NCI-H1436 treated with DMSO at 0.1 percent for 48 hours (cell line): ENCODE data around the gene MS4A18.
"Not testable (repeated sequence)": the region's sequence is repeated elsewhere in the genome, so short reads cannot be mapped to it uniquely, and the experiment has no call there.

Experiments
- DNase-seq: peaks from one replicate; lab custom pipeline; 2025; lab: John Stamatoyannopoulos, UW

Gene MS4A18

DNA sequence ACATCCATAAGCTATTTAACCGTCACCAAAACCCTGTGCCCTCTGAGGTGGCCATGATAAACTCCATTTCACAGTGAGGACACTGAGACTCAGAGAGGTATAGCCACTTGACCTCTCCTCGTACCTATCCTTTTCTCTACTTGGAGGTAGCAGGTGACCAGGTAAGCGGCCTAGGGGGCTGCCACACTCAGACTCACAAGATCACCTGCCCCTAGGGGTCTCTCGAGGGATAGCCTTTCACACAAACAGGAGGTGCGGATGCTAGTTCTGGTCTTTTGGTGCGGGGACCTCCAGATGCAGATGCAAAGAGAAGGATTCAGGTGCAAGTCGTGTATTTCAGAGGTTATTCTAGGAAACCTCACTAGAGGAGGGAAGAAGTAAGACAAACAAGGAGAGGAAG is 14.6 kb downstream of the MS4A18 start:
- DNase-seq: no peak

DNA sequence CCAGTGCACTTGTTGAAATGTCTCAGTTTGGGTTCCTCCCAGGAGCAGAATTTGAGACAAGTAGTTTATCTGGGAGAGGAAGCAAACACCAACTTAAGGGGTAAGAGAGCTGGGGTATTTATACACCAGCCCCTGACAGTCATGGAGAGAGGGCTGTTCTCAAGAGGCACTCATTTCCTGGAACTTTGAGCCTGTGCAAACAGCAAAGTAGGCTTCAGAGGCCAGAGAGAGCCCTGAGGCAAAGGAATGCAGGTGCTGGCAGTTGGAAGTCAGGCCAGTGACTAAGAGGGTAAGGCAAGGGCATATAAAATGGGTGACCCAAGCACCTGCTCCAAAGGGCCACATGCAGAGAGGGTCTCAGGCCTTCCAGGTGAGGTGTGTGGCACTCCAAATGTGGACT is 16.1 kb downstream of the MS4A18 start:
- no peak for DNase-seq

GRCh38 chr11:60741421-60741820 is 16.9 kb downstream of the MS4A18 start:
- DNase-seq: no peak

GRCh38 chr11:60743058-60743457 is 18.5 kb downstream of the MS4A18 start:
- DNase-seq: no peak

GRCh38 chr11:60744114-60744513 is 19.6 kb downstream of the MS4A18 start:
- no peak for DNase-seq

DNA sequence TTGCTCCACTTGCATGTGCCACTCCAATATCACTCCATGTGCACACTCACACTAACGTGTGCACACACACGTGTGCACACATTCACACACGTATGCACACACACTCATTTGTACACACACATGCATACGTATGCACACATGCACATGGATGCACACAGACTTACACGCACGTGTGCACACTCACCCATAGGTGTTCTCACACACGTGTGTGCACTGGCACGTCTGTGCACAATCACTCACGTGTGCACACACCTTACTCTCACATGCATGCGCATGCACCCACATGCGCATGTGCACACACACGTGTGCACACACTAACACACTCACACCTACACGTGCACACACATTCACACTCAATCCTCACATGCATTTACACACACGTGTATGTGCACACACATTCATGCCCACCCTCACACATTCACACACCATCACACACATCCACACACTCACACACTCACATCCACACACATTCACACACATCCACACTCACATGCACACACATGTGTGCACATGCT is 22.9 kb downstream of the MS4A18 start:
- DNase-seq: no peak

GRCh38 chr11:60748225-60748624 is 23.7 kb downstream of the MS4A18 start:
- DNase-seq: no peak

- no peak for DNase-seq
Observed at GRCh38 chr11:60748821-60749220, 24.3 kb downstream of the MS4A18 start.

DNA sequence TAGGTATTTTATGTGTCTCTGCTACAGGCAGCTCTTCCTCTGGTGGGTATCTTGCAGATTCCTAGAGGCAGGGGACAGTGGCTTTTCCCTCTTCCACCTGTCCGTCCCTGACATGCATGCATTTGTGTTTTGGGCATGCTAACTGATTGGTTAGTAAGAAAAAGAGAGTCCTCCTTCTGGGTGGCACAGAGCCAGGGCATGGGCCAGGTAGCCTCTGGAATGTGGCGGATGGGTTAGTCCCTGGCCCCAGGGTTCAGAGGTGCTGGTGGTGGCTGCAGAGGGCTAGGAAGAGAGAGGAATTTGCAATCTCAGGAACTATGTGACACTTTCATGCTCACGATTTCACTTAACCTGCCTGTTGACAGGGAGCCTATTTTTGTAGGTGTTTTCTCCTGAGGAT is 26.4 kb downstream of the MS4A18 start:
- no peak for DNase-seq

DNA sequence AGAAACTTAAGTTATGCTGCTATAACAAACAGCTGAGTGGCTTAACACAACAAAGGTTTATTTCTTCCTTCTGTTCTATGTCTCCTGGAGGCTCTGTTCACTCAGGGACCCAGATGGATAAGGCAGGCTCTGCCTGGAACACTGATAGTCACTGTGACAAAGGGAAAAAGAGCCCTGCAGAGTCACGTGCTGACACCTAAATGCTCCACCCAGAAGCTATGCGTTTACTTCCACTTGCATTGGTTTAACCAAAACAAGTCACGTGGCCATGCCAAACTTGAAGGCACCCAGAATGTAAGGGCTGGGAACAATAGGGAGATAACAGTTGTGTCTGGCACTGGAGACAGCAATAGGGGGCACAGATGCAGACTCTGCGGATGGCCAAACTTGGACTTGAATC is 28.8 kb downstream of the MS4A18 start:
- DNase-seq: no peak

DNA sequence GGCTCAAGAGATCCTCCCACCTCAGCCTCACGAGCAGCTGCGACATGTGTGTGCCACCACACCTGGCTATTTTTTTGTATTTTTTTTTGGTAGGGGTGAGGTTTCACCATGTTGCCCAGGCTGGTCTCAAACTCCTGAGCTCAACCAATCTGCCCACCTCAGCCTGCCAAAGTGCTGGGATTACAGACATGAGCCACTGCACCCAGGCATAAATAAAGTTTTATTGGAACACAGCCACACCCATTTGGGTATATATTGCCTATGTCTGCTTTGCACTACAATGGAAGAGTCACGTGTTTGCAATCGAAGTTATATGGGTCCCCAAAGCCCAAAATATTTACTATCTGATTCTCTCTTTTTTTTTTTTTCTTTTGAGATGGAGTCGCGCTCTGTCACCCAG is 30.4 kb downstream of the MS4A18 start:
- no peak for DNase-seq

GRCh38 chr11:60756307-60757032 is 31.9 kb downstream of the MS4A18 start, which contains the start of gene MS4A15:
Gene MS4A15 (plus strand): TSS chr11:60756867. CDS start chr11:60763734, 6,867 bp downstream.
- no peak for DNase-seq

DNA sequence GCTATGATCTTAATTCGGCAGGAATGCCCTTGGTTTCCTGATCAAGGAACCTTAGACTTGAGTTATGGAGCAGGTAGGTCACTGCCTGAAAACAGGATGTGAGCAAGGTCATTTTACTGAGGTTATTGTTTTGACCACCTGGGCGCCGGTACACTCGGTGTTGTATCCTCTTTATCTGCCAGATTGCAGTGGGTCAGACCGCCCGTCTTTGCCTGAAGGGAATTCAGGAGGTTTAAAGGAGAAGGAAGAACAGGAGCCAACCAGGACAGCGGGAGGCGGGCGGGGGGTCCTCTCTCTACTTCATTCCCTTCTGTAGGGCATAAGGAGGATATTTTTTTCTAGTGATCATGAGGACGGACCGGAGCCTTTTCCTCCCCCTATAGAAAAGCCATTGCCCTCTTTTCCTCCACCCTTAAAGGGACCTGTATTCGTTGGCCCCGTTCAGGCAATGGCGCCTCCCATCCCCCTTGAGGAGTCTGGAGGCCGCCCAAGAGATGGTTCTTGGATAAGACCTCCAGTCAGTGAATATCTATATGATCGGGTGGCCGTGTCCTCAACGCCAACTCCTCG is 32.8 kb downstream of the MS4A18 start:
- no peak for DNase-seq

- DNase-seq: not testable (repeated sequence)
Observed at GRCh38 chr11:60758671-60759070, 34.2 kb downstream of the MS4A18 start.

DNA sequence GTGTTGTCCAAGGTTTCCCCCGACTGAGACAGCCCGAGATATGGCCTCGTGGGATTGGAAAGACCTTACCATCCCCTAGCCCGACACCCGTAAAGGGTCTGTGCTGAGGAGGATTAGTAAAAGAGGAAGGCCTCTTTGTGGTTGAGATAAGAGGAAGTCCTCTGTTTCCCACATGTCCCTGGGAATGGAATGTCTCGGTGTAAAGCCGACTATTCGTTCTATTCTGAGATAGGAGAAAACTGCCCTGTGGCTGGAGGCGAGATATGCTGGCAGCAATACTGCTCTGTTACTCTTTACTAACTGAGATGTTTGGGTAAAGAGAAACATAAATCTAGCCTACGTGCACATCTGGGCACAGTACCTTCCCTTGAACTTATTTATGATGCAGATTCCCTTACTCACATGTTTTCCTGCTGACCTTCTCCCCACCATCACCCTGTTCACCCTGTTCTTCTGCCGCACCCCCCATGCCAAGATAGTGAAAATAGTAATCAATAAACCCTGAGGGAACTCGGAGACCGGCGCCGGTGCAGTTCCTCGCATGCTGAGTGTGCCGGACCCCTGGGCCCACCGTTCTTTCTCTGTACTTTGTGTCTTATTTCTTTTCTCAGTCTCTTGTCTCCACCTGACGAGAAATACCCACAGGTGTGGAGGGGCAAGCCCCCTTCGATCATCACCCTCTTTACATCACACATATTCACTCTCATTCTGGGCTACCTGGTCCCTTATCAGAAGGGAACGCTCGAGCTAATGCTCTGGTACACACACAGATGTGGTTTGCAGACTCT is 35.1 kb downstream of the MS4A18 start:
- not testable (repeated sequence) for DNase-seq

DNA sequence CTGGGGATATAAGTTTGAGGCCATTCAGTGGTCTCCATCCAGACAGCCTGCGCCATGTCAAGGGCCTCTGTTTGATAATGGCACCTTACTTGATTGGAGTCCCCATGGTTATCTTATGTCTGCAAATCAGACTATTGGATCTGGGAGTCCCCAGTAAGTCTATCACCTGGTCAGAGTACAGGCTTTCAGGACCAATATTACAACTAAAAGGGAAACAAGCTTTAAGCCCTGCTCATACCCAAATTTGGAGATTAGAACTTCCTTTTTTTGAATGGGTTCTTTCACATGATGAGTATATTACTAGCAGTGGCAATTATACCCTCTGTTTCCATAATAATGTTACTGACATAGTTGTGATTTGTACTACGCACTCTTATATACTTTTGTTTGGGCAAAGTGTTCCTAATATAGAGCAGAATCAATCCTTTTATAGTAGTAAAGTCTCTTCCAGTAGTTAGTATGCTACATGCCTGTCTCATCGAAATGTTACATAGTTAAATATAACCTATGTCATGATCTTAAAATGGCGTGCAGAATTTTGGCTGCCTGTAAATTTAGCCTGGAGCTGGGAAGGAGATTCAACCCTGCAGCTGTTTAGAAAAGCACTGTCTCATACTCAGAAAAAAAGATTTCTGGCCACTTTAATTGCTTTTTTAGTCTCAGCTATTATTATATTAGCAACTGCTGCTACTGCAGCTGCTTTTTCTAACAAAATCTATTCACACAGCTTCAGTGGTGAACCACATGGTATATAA is 37.1 kb downstream of the MS4A18 start:
- no peak for DNase-seq

DNA sequence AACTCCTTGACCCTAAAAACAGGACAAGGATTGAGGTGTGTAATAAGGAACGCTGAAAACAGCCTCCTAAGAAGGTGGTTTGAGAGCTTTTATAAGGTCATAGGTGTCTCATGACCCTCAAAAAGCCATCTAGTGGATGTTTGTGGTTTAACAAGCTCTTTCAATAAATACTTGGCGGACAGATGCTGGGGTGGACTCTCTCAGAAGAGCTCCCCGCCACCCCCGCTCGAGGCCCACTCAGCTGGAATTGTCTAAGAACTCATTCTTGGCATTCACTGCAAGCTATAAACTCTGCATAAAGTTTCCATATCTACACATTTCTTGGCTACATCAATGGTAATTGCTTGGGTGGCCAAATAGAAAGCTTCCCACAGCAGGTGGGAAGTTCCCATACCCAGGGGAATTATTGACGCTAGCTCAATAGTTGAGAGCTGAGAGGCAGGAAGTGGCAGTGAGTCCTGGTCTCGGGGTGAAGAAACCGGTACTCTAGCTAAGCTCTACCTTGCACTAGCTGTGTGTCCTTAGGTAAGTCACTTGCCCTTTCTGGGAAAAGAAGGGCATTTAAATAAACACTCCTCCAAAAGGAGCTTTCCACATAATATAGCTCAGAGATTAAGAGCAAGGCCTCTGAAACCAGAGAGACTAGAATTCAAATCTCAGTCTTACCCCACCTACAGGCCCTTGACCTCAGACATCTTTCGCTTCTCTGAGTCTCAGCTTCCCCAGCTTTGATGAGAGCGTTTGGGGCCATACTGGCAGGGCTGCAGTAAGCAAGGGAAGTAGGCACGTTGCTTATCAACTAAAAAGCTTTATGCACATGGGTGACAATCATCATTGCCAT is 38.6 kb downstream of the MS4A18 start:
- no peak for DNase-seq

- DNase-seq: no peak
Observed at GRCh38 chr11:60763692-60764369, 39.3 kb downstream of the MS4A18 start.

DNA sequence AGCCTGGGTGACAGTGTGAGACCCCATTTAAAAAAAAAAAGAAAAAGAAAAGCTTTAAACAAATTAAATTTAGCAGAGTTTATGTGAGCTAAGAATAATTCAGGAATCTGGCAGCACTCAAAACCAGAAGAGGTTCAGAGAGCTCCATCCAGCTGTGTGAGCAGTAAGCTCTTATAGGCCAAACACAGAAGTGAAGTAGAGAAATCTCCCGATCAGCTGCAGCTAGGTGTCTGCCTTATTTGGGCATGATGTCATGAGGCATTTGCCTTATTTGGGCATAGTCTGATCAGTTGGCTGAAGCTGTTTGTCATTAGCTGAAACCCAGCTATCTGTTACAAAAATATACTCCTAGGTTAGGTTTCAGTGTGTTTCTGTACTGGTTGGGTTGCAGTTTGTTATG is 40.4 kb downstream of the MS4A18 start:
- no peak for DNase-seq

GRCh38 chr11:60765355-60765754 is 40.8 kb downstream of the MS4A18 start:
- DNase-seq: no peak

- DNase-seq: no peak
Observed at GRCh38 chr11:60766547-60766946, 42.0 kb downstream of the MS4A18 start.
